ENCODE measurements around the gene POLR2M.

DNA sequence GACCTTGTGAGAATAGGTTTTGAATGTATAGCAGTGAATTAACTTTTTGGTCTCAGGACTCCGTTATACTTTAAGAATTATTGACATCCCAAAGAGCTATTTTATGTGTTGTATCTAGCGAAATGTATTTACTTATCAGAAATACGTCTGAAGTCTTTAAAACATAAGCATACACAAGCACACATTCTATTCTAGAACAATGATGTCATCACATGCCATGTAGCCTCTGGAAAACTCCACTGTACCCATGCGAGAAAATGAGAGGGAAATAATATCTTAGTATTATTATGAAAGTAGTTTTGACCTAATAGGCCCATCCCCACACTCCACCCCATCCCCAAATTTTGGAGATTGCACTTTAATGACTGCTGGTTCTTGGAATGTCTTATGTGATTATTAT, 1.5 kb downstream of the POLR2M start:
- no peak for TF ChIP-seq SPI1 (IDR thresholded peaks at IDR 0.05; ENCODE audit: low read depth, low read length)
- no peak for TF ChIP-seq TAF1 (IDR thresholded peaks at IDR 0.05; ENCODE audit: low read depth, low read length)

Data from GM12891 (cell line).